B cell (primary cell): ENCODE results near the gene KCND1. TPM values are rescaled to one million over a fixed set of nuclear protein-coding genes. Genes with fewer than 3 reads are reported as not detected.

ENCODE experiments used
- ATAC-seq: fragments of 200-7000 bp; cut with Tn5 transposase; one replicate; pipeline ENCODE4 v1.10.0; 2021; ENCODE audit warnings: low read depth, mild to moderate bottlenecking, moderate number of reproducible peaks, moderate library complexity
- CTCF ChIA-PET: fragments of 350-600 bp; sonication (Branson Sonifier 250); formaldehyde crosslinking; loops from one replicate; lab custom pipeline; 2021; ENCODE audit warnings: antibody characterized with exemption, inconsistent platforms; lab: Charles Lee
- POLR2A ChIA-PET: fragments of 350-600 bp; sonication (Branson Sonifier 250); formaldehyde crosslinking; loops from one replicate; lab custom pipeline; 2021; ENCODE audit warnings: antibody characterized with exemption; lab: Charles Lee
- DNase-seq: peaks from one replicate; pipeline ENCODE4 v3.0.0; 2013
- H2AFZ ChIP-seq: 2 replicates; pipeline ENCODE4 v1.6.1; 2012; ENCODE audit warnings: mild to moderate bottlenecking, low read depth, low read length; ENCODE audit not compliant: insufficient read depth, poor library complexity, severe bottlenecking
- H3K27ac ChIP-seq, 2 donors: 1 replicate in 1 of 2; 2 replicates in 1 of 2; pipeline ENCODE4 v1.5.1; 2012 to 2013; ENCODE audit warnings: low read length in 2 of 2, mild to moderate bottlenecking in 2 of 2, moderate library complexity in 1 of 2
- H3K27me3 ChIP-seq, 4 experiments: fragments of 200-600 bp in 1 of 4; sonication (generic) in 1 of 4; replicated peaks in 1 of 4; 1 replicate in 2 of 4; 2 replicates in 2 of 4; pipeline versions ENCODE4 v1.6.1 to v1.7.0; 2013 to 2016; ENCODE audit warnings: low read length in 3 of 4, mild to moderate bottlenecking in 2 of 4, mixed read lengths in 1 of 4, moderate library complexity in 1 of 4; ENCODE audit not compliant: insufficient read depth in 4 of 4, control insufficient read depth in 3 of 4; ENCODE audit errors: control extremely low read depth in 1 of 4
- H3K36me3 ChIP-seq, 2 experiments: replicated peaks in 1 of 2; 1 replicate in 1 of 2; 2 replicates in 1 of 2; pipeline versions ENCODE4 v1.6.1 to v1.7.1; 2013; ENCODE audit warnings: low read length in 1 of 2; ENCODE audit not compliant: insufficient read depth in 2 of 2, control insufficient read depth in 1 of 2; ENCODE audit errors: control extremely low read depth in 1 of 2, extremely low read depth in 1 of 2
- H3K4me1 ChIP-seq, 2 donors: fragments of 200-600 bp in 1 of 2; sonication (generic) in 1 of 2; 1 replicate in 1 of 2; 2 replicates in 1 of 2; pipeline versions ENCODE4 v1.5.1 to v1.6.1; 2013 to 2017; ENCODE audit warnings: low read length in 2 of 2; ENCODE audit not compliant: control insufficient read depth in 2 of 2, insufficient read depth in 2 of 2
- H3K4me2 ChIP-seq: replicated peaks from 2 replicates; pipeline ENCODE3; 2012; ENCODE audit warnings: mild to moderate bottlenecking, low read depth, low read length; ENCODE audit not compliant: poor library complexity, severe bottlenecking
- H3K4me3 ChIP-seq, 5 experiments: fragments of 200-600 bp in 1 of 5; sonication (generic) in 1 of 5; 1 replicate in 3 of 5; 2 replicates in 2 of 5; pipeline versions ENCODE4 v1.5.1 to v1.7.0; 2011 to 2016; ENCODE audit warnings: low read length in 4 of 5, mild to moderate bottlenecking in 4 of 5, low read depth in 2 of 5, control low read depth in 1 of 5, moderate library complexity in 1 of 5; ENCODE audit not compliant: insufficient read depth in 1 of 5; ENCODE audit errors: control extremely low read depth in 1 of 5, extremely low read depth in 1 of 5
- H3K79me2 ChIP-seq: fragments of 200-600 bp; sonication (generic); one replicate; pipeline ENCODE4 v1.6.0; 2016; ENCODE audit warnings: low read length; ENCODE audit not compliant: control insufficient read depth, insufficient read depth
- H3K9ac ChIP-seq: fragments of 200-600 bp; sonication (generic); 2 replicates; pipeline ENCODE4 v1.6.1; 2017; ENCODE audit warnings: mild to moderate bottlenecking, low read length, moderate library complexity
- H3K9me3 ChIP-seq, 3 donors: one replicate each; pipeline versions ENCODE4 v1.6.1 to v1.7.1; 2013; ENCODE audit warnings: low read length in 2 of 3; ENCODE audit not compliant: control insufficient read depth in 2 of 3, insufficient read depth in 1 of 3; ENCODE audit errors: control extremely low read depth in 1 of 3
- H4K20me1 ChIP-seq: 2 replicates; pipeline ENCODE4 v1.6.0; 2012; ENCODE audit warnings: mild to moderate bottlenecking, low read length; ENCODE audit not compliant: insufficient read depth, control insufficient read depth, poor library complexity, severe bottlenecking
- H3K27ac Mint-ChIP-seq: one replicate; pipeline ENCODE4 v1.8.0; 2021; ENCODE audit warnings: mixed read lengths
- H3K27me3 Mint-ChIP-seq: one replicate; pipeline ENCODE4 v1.8.0; 2021; ENCODE audit warnings: mixed read lengths
- H3K4me1 Mint-ChIP-seq: one replicate; pipeline ENCODE4 v1.8.0; 2021; ENCODE audit warnings: mixed read lengths
- H3K4me3 Mint-ChIP-seq: one replicate; pipeline ENCODE4 v1.8.0; 2021; ENCODE audit warnings: mixed read lengths
- H3K9me3 Mint-ChIP-seq: one replicate; pipeline ENCODE4 v1.8.0; 2022; ENCODE audit warnings: mixed read lengths; ENCODE audit not compliant: insufficient read depth
- CTCF ChIP-seq: fragments of 200-600 bp; IDR thresholded peaks from one replicate; pipeline ENCODE4 v1.8.0; 2022; ENCODE audit warnings: antibody characterized with exemption, mild to moderate bottlenecking
- EZH2 ChIP-seq: IDR thresholded peaks from 2 replicates; pipeline ENCODE4 v1.6.1; 2012; ENCODE audit warnings: borderline replicate concordance, low read depth, mild to moderate bottlenecking, moderate library complexity, low read length; ENCODE audit not compliant: insufficient read depth, poor library complexity, severe bottlenecking
- WGBS: methylation state at CpG from one replicate; pipeline ENCODE4 v1.1.5; 2013; ENCODE audit warnings: missing lambda C conversion rate; ENCODE audit not compliant: insufficient coverage; 5-methylcytosine and 5-hydroxymethylcytosine counted together
- intact Hi-C: fragments of 100-400 bp; cut with micrococcal nuclease; formaldehyde crosslinking; loops from one replicate; pipeline ENCODE4 v1.10.0; 2022
- polyA plus RNA-seq: library from polyadenylated mRNA; depleted of rRNA; stranded (reverse); fragments of >200 nt; gene quantifications from 2 replicates; pipeline ENCODE4 v1.2.3, GENCODE V29; 2012
- total RNA-seq, 2 donors: library from RNA; stranded (reverse); fragments of 120-200 nt in 1 of 2; gene quantifications; 1 replicate in 1 of 2; 2 replicates in 1 of 2; pipeline versions ENCODE4 v1.2.3 to v1.2.4, GENCODE V29; 2013 to 2022

KCND1 gene
- total and polyA plus RNA-seq, 2 donors (not counting 1 experiment from before 2014, with no cell fraction given), result 2.2 to 2.3 TPM

- WGBS, result no CpG with 5 or more reads among the region's 1 CpG
- Mint-ChIP-seq H3K9me3 (no peaks in the 10 kb centered on the region), H3K4me3 (no peak overlapping the region), H3K27me3 (no peaks in the 10 kb centered on the region), H3K27ac (no peak overlapping the region), H3K4me1 (peaks cover 20% of the 10 kb centered on the region)
- POLR2A ChIA-PET, result no interaction called here
- Histone ChIP-seq H3K9ac (no peak overlapping the region), H3K9me3 (no peaks in the 10 kb centered on the region), H3K4me1 (peaks cover 17 to 20% of the 10 kb centered on the region in 2 donors), H3K36me3 (no peaks in the 10 kb centered on the region), H3K27me3 (no peaks in the 10 kb centered on the region), H4K20me1 (no peaks in the 10 kb centered on the region), H3K4me3 (no peak overlapping the region), H3K27ac (no peak overlapping the region), H2AFZ (no peak overlapping the region), H3K79me2 (no peaks in the 10 kb centered on the region), H3K4me2 (no peak overlapping the region)
- intact Hi-C loops, result no loop called here
- TF ChIP-seq CTCF (no peak), EZH2 (no peak)
- ATAC-seq (no peak), DNase-seq (no peak)
- CTCF ChIA-PET, result interaction anchor here (0.6 kb wide), 1 partner anchor 55 kb away, joined by 5 read pairs; no protein-coding TSS in a partner anchor
Observed at GRCh38 chrX:48968377-48968776, 3.3 kb downstream of the KCND1 start.

- H3K27me3 ChIP-seq, result no peaks in the 10 kb centered on the region
- H3K27ac Mint-ChIP-seq, result no peak overlapping the region
- no peaks in the 10 kb centered on the region for H3K9me3 Mint-ChIP-seq
- H2AFZ ChIP-seq, result no peak overlapping the region
- intact Hi-C loops, result no loop called here
- H3K4me1 Mint-ChIP-seq, result peaks cover 15% of the 10 kb centered on the region
- no peak overlapping the region for H3K4me3 Mint-ChIP-seq
- WGBS, result 100% methylated on average over 8 of the region's 15 CpGs
- H3K4me1 ChIP-seq, result peaks cover 15 to 24% of the 10 kb centered on the region in 2 donors
- ChIA-PET POLR2A (no interaction called here), CTCF (no interaction called here)
- TF ChIP-seq EZH2 (no peak), CTCF (no peak)
- no peaks in the 10 kb centered on the region for H3K27me3 Mint-ChIP-seq
- no peaks in the 10 kb centered on the region for H3K36me3 ChIP-seq
- no peak overlapping the region for H3K9ac ChIP-seq
- H3K27ac ChIP-seq, result no peak overlapping the region
- ATAC-seq, result no peak
- no peaks in the 10 kb centered on the region for H3K79me2 ChIP-seq
- H3K9me3 ChIP-seq, result no peaks in the 10 kb centered on the region
- H4K20me1 ChIP-seq, result no peaks in the 10 kb centered on the region
- no peak for DNase-seq
- no peak overlapping the region for H3K4me3 ChIP-seq
- no peak overlapping the region for H3K4me2 ChIP-seq
Observed at GRCh38 chrX:48966796-48967579, 4.7 kb downstream of the KCND1 start.
